Stimulated activated CD8-positive, alpha-beta memory T cell treated with anti-CD3 and anti-CD28 coated beads, Interleukin-12 subunit alpha, Interleukin-12 subunit beta, amount 100 ng/mL, for 4 hours (primary cell): Measurements from ENCODE around the gene PRUNE1.
A peak's percentile ranks its signal among the peaks of the same experiment; 100 is the strongest.

Source experiments
- DNase-seq: peaks from one replicate; pipeline ENCODE4 v3.0.0-alpha.2; 2020; ENCODE audit warnings: low read depth

Gene PRUNE1

GRCh38 chr1:150976879-150977694 lies 31.2 kb upstream of the PRUNE1 start:
- peak; percentile 53 for DNase-seq

- peak; percentile 70 for DNase-seq
Observed at GRCh38 chr1:150979092-150980056, 28.9 kb upstream of the PRUNE1 start.

- DNase-seq, result no peak
Observed at GRCh38 chr1:150981177-150981804, 27.0 kb upstream of the PRUNE1 start.

GRCh38 chr1:150981805-150982712 lies 26.2 kb upstream of the PRUNE1 start, which contains the start of gene ANXA9:
TSS of gene ANXA9 (plus strand) at chr1:150982292. CDS start at chr1:150983106, 814 bp downstream.
- no peak for DNase-seq

GRCh38 chr1:150985179-150985825 lies 22.9 kb upstream of the PRUNE1 start:
- DNase-seq, result no peak

GRCh38 chr1:150987924-150988323 lies 20.3 kb upstream of the PRUNE1 start:
- no peak for DNase-seq

- no peak for DNase-seq
Observed at GRCh38 chr1:150992626-150993025, 15.6 kb upstream of the PRUNE1 start.

GRCh38 chr1:150994248-150994647 lies 14.0 kb upstream of the PRUNE1 start:
- DNase-seq, result no peak

GRCh38 chr1:150995460-150995859 lies 12.8 kb upstream of the PRUNE1 start:
- no peak for DNase-seq

GRCh38 chr1:150995896-150996295 lies 12.4 kb upstream of the PRUNE1 start:
- DNase-seq, result no peak

GRCh38 chr1:150997126-150997872 lies 10.9 kb upstream of the PRUNE1 start:
- no peak for DNase-seq

- DNase-seq, result no peak
Observed at GRCh38 chr1:150997949-150998348, 10.3 kb upstream of the PRUNE1 start.

GRCh38 chr1:150999051-150999674 lies 9.1 kb upstream of the PRUNE1 start:
- DNase-seq, result no peak

GRCh38 chr1:150999926-151000325 lies 8.3 kb upstream of the PRUNE1 start:
- no peak for DNase-seq

- DNase-seq, result no peak
Observed at GRCh38 chr1:151000408-151000807, 7.8 kb upstream of the PRUNE1 start.

- DNase-seq, result no peak
Observed at GRCh38 chr1:151001602-151002001, 6.6 kb upstream of the PRUNE1 start.

GRCh38 chr1:151002051-151002450 lies 6.2 kb upstream of the PRUNE1 start:
- no peak for DNase-seq

- no peak for DNase-seq
Observed at GRCh38 chr1:151002611-151003010, 5.6 kb upstream of the PRUNE1 start.

GRCh38 chr1:151003180-151003579 lies 5.1 kb upstream of the PRUNE1 start:
- DNase-seq, result no peak
